Uterus (tissue), 4 donors: ENCODE results near the gene THSD4. TPM values are rescaled to one million over a fixed set of nuclear protein-coding genes. Genes with fewer than 3 reads are reported as not detected.

ENCODE experiments used
- DNase-seq, 2 donors: peaks; one replicate each; pipeline ENCODE4 v3.0.0-alpha.2; 2019 to 2020
- H3K27ac ChIP-seq, 2 donors: fragments of 200-600 bp; sonication (generic); 1 replicate in 1 of 2; 2 replicates in 1 of 2; pipeline ENCODE4 v1.5.1; 2016 to 2018
- H3K27me3 ChIP-seq, 2 donors: fragments of 200-600 bp; sonication (generic); one replicate each; pipeline ENCODE4 v1.5.1; 2018 to 2019; ENCODE audit warnings: control low read depth in 1 of 2
- H3K36me3 ChIP-seq, 2 donors: fragments of 200-600 bp; sonication (generic); one replicate each; pipeline ENCODE4 v1.5.1; 2019; ENCODE audit warnings: control low read depth in 1 of 2
- H3K4me1 ChIP-seq, 2 donors: fragments of 200-600 bp; sonication (generic); one replicate each; pipeline ENCODE4 v1.5.1; 2018 to 2019; ENCODE audit warnings: control low read depth in 1 of 2
- H3K4me3 ChIP-seq, 2 donors: fragments of 200-600 bp; sonication (generic); 1 replicate in 1 of 2; 2 replicates in 1 of 2; pipeline ENCODE4 v1.5.1; 2018 to 2019; ENCODE audit warnings: mild to moderate bottlenecking in 1 of 2
- H3K9me3 ChIP-seq, 2 donors: fragments of 200-600 bp; sonication (generic); one replicate each; pipeline ENCODE4 v1.5.1; 2019; ENCODE audit warnings: control low read depth in 1 of 2
- POLR2A ChIP-seq, 2 donors: fragments of 450-650 bp; IDR thresholded peaks; one replicate each; pipeline ENCODE4 v1.6.1; 2016; ENCODE audit warnings: antibody characterized with exemption in 2 of 2, mild to moderate bottlenecking in 1 of 2, moderate library complexity in 1 of 2
- intact Hi-C: fragments of 100-400 bp; cut with DNase I; formaldehyde crosslinking; loops from one replicate; pipeline ENCODE4 v1.15.1; 2023; ENCODE audit warnings: low total_unique reads
- total RNA-seq, 4 donors: library from RNA; depleted of rRNA in 3 of 4; stranded (reverse); fragments of >200 nt in 3 of 4; gene quantifications; one replicate each; pipeline versions ENCODE4 v1.1.0 to v1.2.4, GENCODE V29; 2014 to 2023
- TF ChIP-seq, protein P1 (sequence below), 4 experiments: fragments of 200-600 bp in 2 of 4; fragments of 450-650 bp in 2 of 4; sonication (generic) in 2 of 4; IDR thresholded peaks; one replicate each; pipeline ENCODE4 v1.5.1; 2016 to 2019; ENCODE audit warnings: antibody characterized with exemption in 4 of 4, mild to moderate bottlenecking in 2 of 4, moderate library complexity in 1 of 4
- donor health status: DM: yes; HTN: yes; CAD: no.

THSD4 gene
- total RNA-seq, 4 donors from 2014 or later: 7.1 to 144 (median 35.4) TPM

GRCh38 chr15:71301958-71302621 is 186.8 kb downstream of the THSD4 start:
- Histone ChIP-seq H3K4me3 (no peak overlapping the region), H3K27me3 (no peaks in the 10 kb centered on the region)
- intact Hi-C loops: no loop called here

DNA sequence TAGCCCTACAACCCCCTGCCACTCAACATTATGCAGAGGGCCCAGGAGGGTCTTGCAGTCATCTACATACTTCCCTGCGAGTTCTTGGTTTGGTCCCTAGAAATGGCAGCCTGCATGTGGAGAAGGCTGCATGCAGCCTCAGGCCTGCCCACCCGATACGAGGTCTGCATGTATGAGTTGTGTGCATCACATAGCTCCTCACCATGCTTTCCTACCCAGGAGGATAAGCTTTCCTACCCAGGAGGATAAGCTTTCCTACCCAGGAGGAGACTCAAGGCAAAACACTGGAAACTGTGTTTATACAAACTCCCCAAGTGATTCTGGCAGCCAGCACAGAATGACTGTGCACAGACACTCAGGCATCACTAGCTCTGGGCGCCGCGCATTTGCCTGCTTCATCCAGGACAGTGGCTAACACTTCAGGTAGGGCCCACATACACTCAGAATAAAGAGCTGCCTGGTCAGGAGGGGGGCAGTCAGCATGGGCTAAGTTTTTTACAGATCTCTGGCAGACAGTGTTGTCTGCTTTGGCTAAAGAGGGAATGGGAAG is 187.7 kb downstream of the THSD4 start:
- no peak for DNase-seq
- Histone ChIP-seq H3K27me3 (no peaks in the 10 kb centered on the region), H3K4me1 (peaks cover 0 to 16% of the 10 kb centered on the region in 2 donors), H3K27ac (no peak overlapping the region), H3K36me3 (no peaks in the 10 kb centered on the region), H3K4me3 (no peak overlapping the region), H3K9me3 (no peaks in the 10 kb centered on the region)
- intact Hi-C loops: no loop called here
- TF ChIP-seq, protein P1, sequence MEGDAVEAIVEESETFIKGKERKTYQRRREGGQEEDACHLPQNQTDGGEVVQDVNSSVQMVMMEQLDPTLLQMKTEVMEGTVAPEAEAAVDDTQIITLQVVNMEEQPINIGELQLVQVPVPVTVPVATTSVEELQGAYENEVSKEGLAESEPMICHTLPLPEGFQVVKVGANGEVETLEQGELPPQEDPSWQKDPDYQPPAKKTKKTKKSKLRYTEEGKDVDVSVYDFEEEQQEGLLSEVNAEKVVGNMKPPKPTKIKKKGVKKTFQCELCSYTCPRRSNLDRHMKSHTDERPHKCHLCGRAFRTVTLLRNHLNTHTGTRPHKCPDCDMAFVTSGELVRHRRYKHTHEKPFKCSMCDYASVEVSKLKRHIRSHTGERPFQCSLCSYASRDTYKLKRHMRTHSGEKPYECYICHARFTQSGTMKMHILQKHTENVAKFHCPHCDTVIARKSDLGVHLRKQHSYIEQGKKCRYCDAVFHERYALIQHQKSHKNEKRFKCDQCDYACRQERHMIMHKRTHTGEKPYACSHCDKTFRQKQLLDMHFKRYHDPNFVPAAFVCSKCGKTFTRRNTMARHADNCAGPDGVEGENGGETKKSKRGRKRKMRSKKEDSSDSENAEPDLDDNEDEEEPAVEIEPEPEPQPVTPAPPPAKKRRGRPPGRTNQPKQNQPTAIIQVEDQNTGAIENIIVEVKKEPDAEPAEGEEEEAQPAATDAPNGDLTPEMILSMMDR (IDR thresholded peaks at IDR 0.05): no peak
- TF ChIP-seq POLR2A (IDR thresholded peaks at IDR 0.05): no peak

More at GRCh38 chr15:71301958-71302621, 186.8 kb downstream of the THSD4 start:
- Histone ChIP-seq H3K27ac (peak overlapping the region in 1 of 2 donors; percentile 27), H3K4me1 (peaks cover 0 to 16% of the 10 kb centered on the region in 2 donors), H3K36me3 (no peaks in the 10 kb centered on the region), H3K9me3 (no peaks in the 10 kb centered on the region)
- DNase-seq: no peak
- TF ChIP-seq POLR2A (IDR thresholded peaks at IDR 0.05): no peak
- TF ChIP-seq, protein P1 (IDR thresholded peaks at IDR 0.05): no peak

- TF ChIP-seq POLR2A (IDR thresholded peaks at IDR 0.05): no peak
- TF ChIP-seq, protein P1 (IDR thresholded peaks at IDR 0.05): no peak
- H3K27ac ChIP-seq: no peak overlapping the region
- no peak for DNase-seq
Observed at GRCh38 chr15:71303977-71304376, 188.7 kb downstream of the THSD4 start.

DNA sequence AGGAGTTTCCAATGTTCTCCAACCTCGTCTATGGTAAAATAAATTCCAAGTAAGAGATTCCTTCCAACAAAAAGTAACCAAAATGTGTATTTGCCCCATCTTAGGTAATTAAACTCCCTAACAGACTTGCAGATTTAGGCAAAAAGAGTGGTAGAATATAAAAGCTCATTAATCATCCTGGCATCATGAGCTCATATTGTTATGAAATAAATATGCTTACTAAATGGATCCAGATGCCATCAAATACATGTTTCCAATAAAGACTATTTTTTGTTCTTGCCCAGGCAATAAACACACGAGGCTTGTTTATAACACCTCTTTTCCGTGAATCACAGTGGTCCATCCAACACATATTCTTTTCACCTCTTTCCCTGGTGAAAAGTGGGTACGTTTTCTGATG is 189.4 kb downstream of the THSD4 start:
- H3K27ac ChIP-seq: no peak overlapping the region
- TF ChIP-seq, protein P1 (IDR thresholded peaks at IDR 0.05): no peak
- TF ChIP-seq POLR2A (IDR thresholded peaks at IDR 0.05): no peak
- intact Hi-C loops: no loop called here
- H3K9me3 ChIP-seq: no peaks in the 10 kb centered on the region
- no peaks in the 10 kb centered on the region for H3K27me3 ChIP-seq
- no peaks in the 10 kb centered on the region for H3K36me3 ChIP-seq
- DNase-seq: no peak
- peaks cover 0 to 16% of the 10 kb centered on the region in 2 donors for H3K4me1 ChIP-seq
- H3K4me3 ChIP-seq: no peak overlapping the region

More at GRCh38 chr15:71303977-71304376, 188.7 kb downstream of the THSD4 start:
- intact Hi-C loops: no loop called here
- H3K27me3 ChIP-seq: no peaks in the 10 kb centered on the region
- no peaks in the 10 kb centered on the region for H3K9me3 ChIP-seq
- no peak overlapping the region for H3K4me3 ChIP-seq
- peaks cover 0 to 16% of the 10 kb centered on the region in 2 donors for H3K4me1 ChIP-seq
- H3K36me3 ChIP-seq: no peaks in the 10 kb centered on the region

DNA sequence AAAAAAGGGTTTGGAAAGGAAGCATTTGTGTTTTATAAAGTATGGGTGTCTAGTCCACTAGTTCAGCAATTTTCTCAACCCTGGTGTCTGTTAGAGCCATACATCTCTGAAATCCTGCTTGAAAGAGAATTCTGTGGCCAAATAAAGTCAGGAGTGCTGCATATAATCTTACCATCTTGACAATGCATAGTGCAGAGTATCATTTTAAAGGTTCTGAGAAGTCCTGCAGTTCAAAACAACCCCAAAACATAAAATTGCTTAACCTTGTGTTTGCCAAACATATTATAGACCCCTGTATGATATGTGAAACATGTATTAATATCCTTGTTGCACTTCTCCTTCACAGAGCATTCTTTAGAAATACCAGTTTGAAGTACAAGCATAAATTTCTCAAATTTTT is 191.3 kb downstream of the THSD4 start:
- intact Hi-C loops: no loop called here
- H3K27ac ChIP-seq: no peak overlapping the region
- TF ChIP-seq, protein P1 (IDR thresholded peaks at IDR 0.05): no peak
- TF ChIP-seq POLR2A (IDR thresholded peaks at IDR 0.05): no peak

More for the DNA sequence above, 191.3 kb downstream of the THSD4 start:
- Histone ChIP-seq H3K27me3 (no peaks in the 10 kb centered on the region), H3K9me3 (no peaks in the 10 kb centered on the region), H3K4me1 (peaks cover 0 to 10% of the 10 kb centered on the region in 2 donors), H3K4me3 (no peak overlapping the region), H3K36me3 (no peaks in the 10 kb centered on the region)
- no peak for DNase-seq
